NB4 (cell line): ENCODE data around the gene SCGB1D1.

Experiments
- DNase-seq: peaks from one replicate; pipeline ENCODE4 v3.0.0; 2010; ENCODE audit warnings: low read depth
- H3K4me3 ChIP-seq: one replicate; pipeline ENCODE4 v1.5.1; 2011; ENCODE audit warnings: mild to moderate bottlenecking, low read depth, low read length, moderate library complexity
- CTCF ChIP-seq: IDR thresholded peaks from one replicate; pipeline ENCODE4 v1.5.1; 2012; ENCODE audit warnings: low read depth, low read length
- MAX ChIP-seq: IDR thresholded peaks from 2 replicates; pipeline ENCODE4 v1.6.1; 2011; ENCODE audit warnings: low read depth, low read length
- MYC ChIP-seq: IDR thresholded peaks from 2 replicates; pipeline ENCODE4 v1.6.1; 2011; ENCODE audit warnings: low read depth, low read length
- POLR2A ChIP-seq: IDR thresholded peaks from 2 replicates; pipeline ENCODE4 v1.6.1; 2011; ENCODE audit warnings: mild to moderate bottlenecking; ENCODE audit not compliant: insufficient read length; ENCODE audit errors: extremely low read depth

The SCGB1D1 gene

DNA sequence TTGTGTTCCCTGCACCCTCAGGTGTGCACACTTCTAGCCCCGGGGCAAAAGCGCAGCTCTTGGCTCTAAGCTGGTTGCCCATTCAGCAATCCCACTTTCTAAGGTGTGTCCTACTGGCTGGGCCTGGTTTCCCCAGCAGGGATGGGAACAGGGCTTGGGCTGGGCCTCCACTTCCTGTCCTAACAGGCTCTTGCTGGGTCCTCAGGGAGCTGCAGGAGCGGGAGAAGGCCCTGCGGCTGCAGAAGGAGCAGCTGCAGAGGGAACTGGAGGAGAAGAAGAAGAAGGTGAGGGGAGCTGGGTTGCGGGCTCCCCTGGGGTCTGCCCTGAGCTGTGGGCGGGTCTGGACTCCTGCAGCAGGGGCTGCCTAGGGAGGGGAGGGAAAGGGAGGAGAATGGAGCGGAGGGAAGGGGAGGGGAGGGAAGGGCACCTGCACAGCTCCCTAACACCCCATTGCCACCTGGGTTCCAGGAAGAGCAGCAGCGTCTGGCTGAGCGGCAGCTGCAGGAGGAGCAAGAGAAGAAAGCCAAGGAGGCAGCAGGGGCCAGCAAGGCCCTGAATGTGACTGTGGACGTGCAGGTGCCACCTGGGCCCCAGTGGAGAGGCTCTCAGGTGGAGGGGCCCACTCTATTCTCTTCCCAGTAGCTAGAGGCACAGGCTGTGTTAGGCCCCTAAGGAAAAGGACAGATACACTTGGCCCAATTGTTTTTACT is 41.6 kb upstream of the SCGB1D1 start:
- no peak for TF ChIP-seq POLR2A
- no peak for TF ChIP-seq MAX
- no peak for TF ChIP-seq CTCF
- TF ChIP-seq MYC, result no peak
- no peak overlapping the region for H3K4me3 ChIP-seq
- DNase-seq, result no peak

GRCh38 chr11:62149986-62150886 is 39.8 kb upstream of the SCGB1D1 start:
- no peak for TF ChIP-seq CTCF
- TF ChIP-seq POLR2A, result no peak
- TF ChIP-seq MAX, result no peak
- no peak for TF ChIP-seq MYC
- H3K4me3 ChIP-seq, result no peak overlapping the region
- DNase-seq, result no peak

- TF ChIP-seq CTCF, result no peak
- TF ChIP-seq MAX, result no peak
- TF ChIP-seq MYC, result no peak
- TF ChIP-seq POLR2A, result no peak
- H3K4me3 ChIP-seq, result no peak overlapping the region
- no peak for DNase-seq
Measured at GRCh38 chr11:62150887-62151736, 38.9 kb upstream of the SCGB1D1 start.

DNA sequence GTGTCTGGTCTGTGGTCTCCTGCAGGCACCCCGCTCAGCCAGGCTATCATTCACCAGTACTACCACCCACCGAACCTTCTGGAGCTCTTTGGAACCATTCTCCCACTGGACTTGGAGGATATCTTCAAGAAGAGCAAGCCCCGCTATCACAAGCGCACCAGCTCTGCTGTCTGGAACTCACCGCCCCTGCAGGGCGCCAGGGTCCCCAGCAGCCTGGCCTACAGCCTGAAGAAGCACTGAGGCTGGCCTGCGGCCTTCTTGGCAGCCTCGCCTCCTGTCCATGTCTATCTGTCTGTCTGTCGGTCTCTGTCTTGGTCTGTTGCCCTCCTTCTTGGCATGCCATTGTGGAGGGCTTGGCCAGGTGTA is 38.3 kb upstream of the SCGB1D1 start:
- TF ChIP-seq CTCF, result no peak
- TF ChIP-seq POLR2A, result no peak
- no peak for TF ChIP-seq MAX
- no peak for TF ChIP-seq MYC
- H3K4me3 ChIP-seq, result no peak overlapping the region
- no peak for DNase-seq

DNA sequence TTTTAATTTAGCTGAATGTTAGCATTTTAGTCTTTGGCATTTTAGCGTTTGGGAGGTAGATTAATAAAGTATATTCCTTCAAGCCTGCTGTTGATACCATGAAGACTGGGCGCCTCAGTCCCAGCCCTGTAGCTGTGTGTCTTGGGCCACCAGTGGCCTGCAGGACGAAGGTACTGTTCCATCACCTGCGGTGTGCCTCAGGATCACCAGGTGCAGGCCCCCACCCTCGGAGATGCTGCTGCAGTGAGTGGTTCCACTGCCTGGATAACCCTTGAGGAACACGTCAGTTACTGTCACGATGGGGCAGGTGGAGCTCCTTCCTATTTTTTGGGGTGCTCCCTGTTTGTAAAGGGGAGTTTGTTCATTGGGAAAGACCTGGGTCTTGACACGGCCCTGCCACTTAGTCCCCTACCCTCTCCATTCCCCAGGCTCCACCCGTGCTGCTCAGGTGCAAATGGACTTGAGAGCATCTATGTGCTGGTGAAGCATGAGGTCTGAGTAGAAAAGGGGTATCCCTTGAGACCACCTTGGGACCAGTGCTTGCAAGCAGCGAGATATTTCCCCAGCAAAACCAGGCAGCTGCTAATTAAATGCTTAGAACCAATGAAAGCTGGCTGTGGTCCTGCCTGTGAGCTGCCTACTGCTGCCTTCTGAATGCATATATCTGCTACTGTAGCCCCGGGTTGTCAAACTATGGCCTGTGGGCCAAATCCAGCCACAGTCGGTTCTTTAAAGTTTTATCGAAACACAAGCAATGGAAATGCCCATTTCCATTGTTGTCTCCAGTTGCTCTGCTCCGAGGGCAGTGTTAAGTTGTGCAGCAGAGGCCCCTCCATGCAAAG is 37.5 kb upstream of the SCGB1D1 start:
- TF ChIP-seq CTCF, result no peak
- TF ChIP-seq MAX, result no peak
- no peak for TF ChIP-seq MYC
- no peak for TF ChIP-seq POLR2A
- DNase-seq, result no peak
- H3K4me3 ChIP-seq, result no peak overlapping the region
